Astrocyte (in vitro differentiated cells and primary cell): Measurements from ENCODE around the gene TMEM18.

Source experiments
- EZH2 ChIP-seq: IDR thresholded peaks from 2 replicates; pipeline ENCODE4 v1.6.1; 2012; ENCODE audit warnings: mild to moderate bottlenecking, low read length, inconsistent platforms; ENCODE audit not compliant: insufficient read depth
- TF ChIP-seq, protein P1 (sequence below): IDR thresholded peaks from 2 replicates; pipeline ENCODE4 v1.5.1; 2011; ENCODE audit warnings: low read depth, mild to moderate bottlenecking, inconsistent platforms, low read length, moderate library complexity; ENCODE audit not compliant: insufficient read depth

DNA sequence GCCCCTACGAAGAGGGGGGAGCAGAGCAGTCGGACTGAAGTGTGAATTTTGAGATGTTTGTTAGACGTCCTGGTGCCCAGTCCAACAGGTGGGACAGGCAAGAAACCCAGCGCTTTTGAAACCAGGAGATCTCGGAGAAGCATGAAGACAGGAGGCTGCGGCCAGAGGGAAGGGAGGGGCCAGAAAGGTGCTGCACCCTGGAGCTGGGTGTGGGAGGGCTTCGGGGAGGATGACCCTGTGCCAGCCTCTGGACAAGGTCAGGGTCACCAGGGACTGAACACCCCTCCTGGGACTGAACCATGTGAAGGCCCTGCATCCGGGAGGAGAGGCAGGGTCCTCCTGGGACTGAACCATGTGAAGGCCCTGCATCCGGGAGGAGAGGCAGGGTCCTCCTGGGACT is 6.1 kb downstream of the TMEM18 start:
- TF ChIP-seq, protein P1, sequence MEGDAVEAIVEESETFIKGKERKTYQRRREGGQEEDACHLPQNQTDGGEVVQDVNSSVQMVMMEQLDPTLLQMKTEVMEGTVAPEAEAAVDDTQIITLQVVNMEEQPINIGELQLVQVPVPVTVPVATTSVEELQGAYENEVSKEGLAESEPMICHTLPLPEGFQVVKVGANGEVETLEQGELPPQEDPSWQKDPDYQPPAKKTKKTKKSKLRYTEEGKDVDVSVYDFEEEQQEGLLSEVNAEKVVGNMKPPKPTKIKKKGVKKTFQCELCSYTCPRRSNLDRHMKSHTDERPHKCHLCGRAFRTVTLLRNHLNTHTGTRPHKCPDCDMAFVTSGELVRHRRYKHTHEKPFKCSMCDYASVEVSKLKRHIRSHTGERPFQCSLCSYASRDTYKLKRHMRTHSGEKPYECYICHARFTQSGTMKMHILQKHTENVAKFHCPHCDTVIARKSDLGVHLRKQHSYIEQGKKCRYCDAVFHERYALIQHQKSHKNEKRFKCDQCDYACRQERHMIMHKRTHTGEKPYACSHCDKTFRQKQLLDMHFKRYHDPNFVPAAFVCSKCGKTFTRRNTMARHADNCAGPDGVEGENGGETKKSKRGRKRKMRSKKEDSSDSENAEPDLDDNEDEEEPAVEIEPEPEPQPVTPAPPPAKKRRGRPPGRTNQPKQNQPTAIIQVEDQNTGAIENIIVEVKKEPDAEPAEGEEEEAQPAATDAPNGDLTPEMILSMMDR: no peak
- no peak for TF ChIP-seq EZH2
